ENCODE measurements around the gene UNC80. TPM values are rescaled to one million over a fixed set of nuclear protein-coding genes. Genes with fewer than 3 reads are reported as not detected.

The UNC80 gene
- total and polyA plus RNA-seq, 2 of the 13 experiments (the other 11 are each of a cell fraction or from before 2014, with no cell fraction given) = not detected

DNA sequence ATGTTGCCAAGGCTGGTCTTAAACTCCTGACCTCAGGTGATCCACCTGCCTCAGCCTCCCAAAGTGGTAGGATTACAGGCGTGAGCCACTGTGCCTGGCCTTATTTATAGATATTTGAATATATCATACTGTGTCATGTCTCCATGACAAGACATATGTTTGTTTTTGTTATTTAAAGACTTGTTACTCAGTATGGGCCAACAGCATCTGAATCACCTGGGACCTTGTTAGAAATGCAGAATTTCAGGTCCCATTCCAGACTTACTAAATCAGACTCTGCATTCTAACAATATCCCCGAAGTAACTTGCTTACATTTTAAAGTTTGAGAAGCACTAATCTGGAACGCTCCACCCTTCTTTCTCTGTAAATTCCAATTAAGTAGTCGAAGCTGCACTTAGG, 264.0 kb downstream of the UNC80 start:
- ATAC-seq (no peak; the same call in 2 of the 3 replicates), DNase-seq (ENCODE audit: low spot score) (no peak), FAIRE-seq (no peak)
- H4K20me1 ChIP-seq (ENCODE audit: insufficient read depth, low read length) = no peaks in the 10 kb centered on the region
- ChIA-PET POLR2A (no interaction called here), CTCF (ENCODE audit: low intra/inter-chr PET ratio, low total read pairs) (no interaction called here)
- intact Hi-C loops (cut with micrococcal nuclease; ENCODE audit: unreplicated experiment) (no loop called here), in situ Hi-C loops (cut with HindIII; ENCODE audit: extremely low pct_ligation_motif_present, low pct_unique_long_range_greater_than_20kb) (no loop called here)
- WGBS (ENCODE audit: low lambda C conversion rate) = 94% methylated on average over 4 of the region's 4 CpGs
- H3K27ac ChIP-seq (ENCODE audit: extremely low read length, insufficient read depth, low read length) = no peak overlapping the region
- no peaks in the 10 kb centered on the region for H3K27me3 ChIP-seq (ENCODE audit: control insufficient read depth in 1 of 2, insufficient read depth in 2 of 2, low read length in 2 of 2)
- no peak overlapping the region for H3K4me3 ChIP-seq (replicated peaks in 1 of 3; ENCODE audit: insufficient read depth in 1 of 3, low read depth in 2 of 3, low read length in 3 of 3)
- no TSS peak for BruUV-seq (replicated peaks)
- TF ChIP-seq CCDC6 (CRISPR knock-in tag; IDR thresholded peaks at IDR 0.05) (no peak), DNMT1 (CRISPR knock-in tag; IDR thresholded peaks at IDR 0.05) (no peak), ZNF234 (CRISPR knock-in tag; conservative IDR thresholded peaks at IDR 0.05) (no peak), ZNF441 (CRISPR knock-in tag; IDR thresholded peaks at IDR 0.05; ENCODE audit: borderline replicate concordance) (no peak), MIER3 (CRISPR knock-in tag; IDR thresholded peaks at IDR 0.05; ENCODE audit: borderline replicate concordance) (no peak), KDM6A (CRISPR knock-in tag; IDR thresholded peaks at IDR 0.05; ENCODE audit: low read depth) (no peak), ZNF121 (CRISPR knock-in tag; IDR thresholded peaks at IDR 0.05) (no peak), SIN3B (IDR thresholded peaks at IDR 0.05; ENCODE audit: low read length) (no peak)
- TF ChIP-seq, protein P1, sequence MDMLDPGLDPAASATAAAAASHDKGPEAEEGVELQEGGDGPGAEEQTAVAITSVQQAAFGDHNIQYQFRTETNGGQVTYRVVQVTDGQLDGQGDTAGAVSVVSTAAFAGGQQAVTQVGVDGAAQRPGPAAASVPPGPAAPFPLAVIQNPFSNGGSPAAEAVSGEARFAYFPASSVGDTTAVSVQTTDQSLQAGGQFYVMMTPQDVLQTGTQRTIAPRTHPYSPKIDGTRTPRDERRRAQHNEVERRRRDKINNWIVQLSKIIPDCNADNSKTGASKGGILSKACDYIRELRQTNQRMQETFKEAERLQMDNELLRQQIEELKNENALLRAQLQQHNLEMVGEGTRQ (IDR thresholded peaks at IDR 0.05; ENCODE audit: low read depth, low read length) = no peak
- TF ChIP-seq, protein P1 (CRISPR knock-in tag; IDR thresholded peaks at IDR 0.05; ENCODE audit: borderline replicate concordance) = no peak
- TF ChIP-seq, protein P2, sequence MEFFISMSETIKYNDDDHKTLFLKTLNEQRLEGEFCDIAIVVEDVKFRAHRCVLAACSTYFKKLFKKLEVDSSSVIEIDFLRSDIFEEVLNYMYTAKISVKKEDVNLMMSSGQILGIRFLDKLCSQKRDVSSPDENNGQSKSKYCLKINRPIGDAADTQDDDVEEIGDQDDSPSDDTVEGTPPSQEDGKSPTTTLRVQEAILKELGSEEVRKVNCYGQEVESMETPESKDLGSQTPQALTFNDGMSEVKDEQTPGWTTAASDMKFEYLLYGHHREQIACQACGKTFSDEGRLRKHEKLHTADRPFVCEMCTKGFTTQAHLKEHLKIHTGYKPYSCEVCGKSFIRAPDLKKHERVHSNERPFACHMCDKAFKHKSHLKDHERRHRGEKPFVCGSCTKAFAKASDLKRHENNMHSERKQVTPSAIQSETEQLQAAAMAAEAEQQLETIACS (CRISPR knock-in tag; IDR thresholded peaks at IDR 0.05) = no peak
- TF ChIP-seq, protein P3, sequence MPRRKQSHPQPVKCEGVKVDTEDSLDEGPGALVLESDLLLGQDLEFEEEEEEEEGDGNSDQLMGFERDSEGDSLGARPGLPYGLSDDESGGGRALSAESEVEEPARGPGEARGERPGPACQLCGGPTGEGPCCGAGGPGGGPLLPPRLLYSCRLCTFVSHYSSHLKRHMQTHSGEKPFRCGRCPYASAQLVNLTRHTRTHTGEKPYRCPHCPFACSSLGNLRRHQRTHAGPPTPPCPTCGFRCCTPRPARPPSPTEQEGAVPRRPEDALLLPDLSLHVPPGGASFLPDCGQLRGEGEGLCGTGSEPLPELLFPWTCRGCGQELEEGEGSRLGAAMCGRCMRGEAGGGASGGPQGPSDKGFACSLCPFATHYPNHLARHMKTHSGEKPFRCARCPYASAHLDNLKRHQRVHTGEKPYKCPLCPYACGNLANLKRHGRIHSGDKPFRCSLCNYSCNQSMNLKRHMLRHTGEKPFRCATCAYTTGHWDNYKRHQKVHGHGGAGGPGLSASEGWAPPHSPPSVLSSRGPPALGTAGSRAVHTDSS (CRISPR knock-in tag; conservative IDR thresholded peaks at IDR 0.05) = no peak
- TF ChIP-seq, protein P4, sequence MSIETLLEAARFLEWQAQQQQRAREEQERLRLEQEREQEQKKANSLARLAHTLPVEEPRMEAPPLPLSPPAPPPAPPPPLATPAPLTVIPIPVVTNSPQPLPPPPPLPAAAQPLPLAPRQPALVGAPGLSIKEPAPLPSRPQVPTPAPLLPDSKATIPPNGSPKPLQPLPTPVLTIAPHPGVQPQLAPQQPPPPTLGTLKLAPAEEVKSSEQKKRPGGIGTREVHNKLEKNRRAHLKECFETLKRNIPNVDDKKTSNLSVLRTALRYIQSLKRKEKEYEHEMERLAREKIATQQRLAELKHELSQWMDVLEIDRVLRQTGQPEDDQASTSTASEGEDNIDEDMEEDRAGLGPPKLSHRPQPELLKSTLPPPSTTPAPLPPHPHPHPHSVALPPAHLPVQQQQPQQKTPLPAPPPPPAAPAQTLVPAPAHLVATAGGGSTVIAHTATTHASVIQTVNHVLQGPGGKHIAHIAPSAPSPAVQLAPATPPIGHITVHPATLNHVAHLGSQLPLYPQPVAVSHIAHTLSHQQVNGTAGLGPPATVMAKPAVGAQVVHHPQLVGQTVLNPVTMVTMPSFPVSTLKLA (IDR thresholded peaks at IDR 0.05) = no peak
- no peak overlapping the region for H3K9ac ChIP-seq (ENCODE audit: insufficient read depth, low read depth, low read length)
- H3K9me3 ChIP-seq (ENCODE audit: low read length) = no peaks in the 10 kb centered on the region
- no peak overlapping the region for H3K4me2 ChIP-seq (ENCODE audit: low read depth, low read length)
- H3K4me1 ChIP-seq (ENCODE audit: insufficient read depth, low read length) = no peaks in the 10 kb centered on the region
- H3K36me3 ChIP-seq (replicated peaks in 1 of 2; ENCODE audit: control insufficient read depth in 1 of 2, insufficient read depth in 2 of 2, low read length in 2 of 2) = no peaks in the 10 kb centered on the region
- no peaks in the 10 kb centered on the region for H3K79me2 ChIP-seq (ENCODE audit: insufficient read depth, low read length)
- no peak overlapping the region for H2AFZ ChIP-seq (ENCODE audit: low read length)
